Stimulated activated CD4-positive, alpha-beta T cell treated with anti-CD3 and anti-CD28 coated beads, TNF-alpha, amount 100 ng/mL, for 1 hour (primary cell): ENCODE results near the gene AFF2.

Experiments used
- DNase-seq, 3 donors: peaks; one replicate each; pipeline ENCODE4 v3.0.0-alpha.2; 2020; ENCODE audit warnings: low read depth in 3 of 3, low spot score in 1 of 3

Gene AFF2

DNA sequence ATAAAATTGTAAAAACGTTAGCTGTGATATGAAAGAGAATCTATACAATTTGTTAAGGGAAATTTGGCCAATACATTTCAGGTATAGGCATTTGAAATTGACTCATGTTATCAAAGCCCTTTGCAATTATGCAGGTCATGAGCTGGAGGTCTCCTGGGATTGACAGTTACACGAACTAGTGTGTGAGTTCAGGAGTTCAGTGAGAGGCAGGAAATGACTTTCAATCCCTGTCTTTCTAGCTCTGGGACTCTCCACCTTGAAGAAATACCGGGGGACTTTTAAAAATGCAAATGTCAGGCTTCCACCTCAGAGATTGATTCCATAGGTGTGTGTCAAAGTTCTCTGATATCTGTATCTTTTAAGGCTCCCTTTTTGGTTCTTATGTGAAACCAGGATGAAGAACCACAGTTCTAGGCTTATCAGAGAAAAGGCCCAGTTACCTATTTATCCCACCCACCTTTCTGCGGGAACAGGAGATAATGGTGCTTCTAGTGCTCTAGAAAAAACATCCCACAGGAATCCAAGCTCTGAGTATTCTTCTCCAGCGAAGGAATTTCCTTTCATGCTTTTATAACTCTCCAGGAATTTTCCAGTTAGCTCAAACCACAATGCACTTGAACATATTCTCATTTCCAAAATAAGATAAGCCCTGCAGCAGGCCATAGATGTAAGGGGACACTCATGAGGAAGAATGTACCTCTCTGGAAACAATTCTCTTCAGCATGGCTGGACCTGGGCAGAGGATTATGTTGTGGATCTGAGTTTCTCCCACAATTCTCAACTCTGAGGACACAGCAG, 503.6 kb downstream of the AFF2 start:
- no peak for DNase-seq

GRCh38 chrX:149004936-149005335, 504.5 kb downstream of the AFF2 start:
- no peak for DNase-seq

DNA sequence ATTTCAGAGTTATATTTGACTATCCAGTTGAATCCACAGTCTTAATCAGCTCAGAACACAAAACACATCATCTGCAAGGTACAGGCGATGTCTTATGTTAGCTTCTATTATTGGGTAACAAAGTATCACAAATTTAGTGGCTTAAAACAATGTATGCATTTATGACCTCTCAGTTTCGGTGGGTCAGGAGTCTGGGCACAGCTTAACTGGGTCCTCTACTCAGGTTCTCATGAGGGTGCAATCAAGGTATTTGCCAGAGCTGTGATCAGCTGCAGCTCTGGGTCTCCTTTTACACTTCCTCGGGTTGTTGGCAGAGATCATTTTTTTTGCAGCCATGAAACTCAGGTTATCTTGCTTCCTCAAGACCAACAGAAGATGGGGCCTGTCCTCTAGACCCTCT, 505.8 kb downstream of the AFF2 start:
- no peak for DNase-seq

GRCh38 chrX:149007423-149007822, 507.0 kb downstream of the AFF2 start:
- no peak for DNase-seq

GRCh38 chrX:149010013-149010852, 509.8 kb downstream of the AFF2 start:
- DNase-seq = no peak

DNA sequence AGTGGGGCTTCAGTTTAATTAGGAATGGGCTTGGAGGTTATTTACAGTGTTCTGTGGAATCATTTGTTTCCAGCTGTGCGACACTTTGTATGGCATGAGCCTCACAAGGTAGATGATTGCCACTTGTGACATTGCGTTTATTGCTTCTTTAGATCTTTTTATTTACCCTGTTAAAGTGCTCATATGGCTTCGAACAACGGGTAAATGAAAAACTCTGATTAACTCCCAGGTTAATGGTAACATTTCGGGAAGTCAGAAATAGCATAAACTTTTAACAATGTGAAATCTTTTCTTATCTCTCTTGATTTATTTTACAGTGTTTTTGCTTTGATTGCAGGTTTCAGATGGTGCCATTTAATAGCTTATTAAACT, 510.4 kb downstream of the AFF2 start:
- no peak for DNase-seq

GRCh38 chrX:149013081-149013480, 512.7 kb downstream of the AFF2 start:
- DNase-seq = no peak

- no peak for DNase-seq
Measured at GRCh38 chrX:149021159-149021558, 520.7 kb downstream of the AFF2 start.

DNA sequence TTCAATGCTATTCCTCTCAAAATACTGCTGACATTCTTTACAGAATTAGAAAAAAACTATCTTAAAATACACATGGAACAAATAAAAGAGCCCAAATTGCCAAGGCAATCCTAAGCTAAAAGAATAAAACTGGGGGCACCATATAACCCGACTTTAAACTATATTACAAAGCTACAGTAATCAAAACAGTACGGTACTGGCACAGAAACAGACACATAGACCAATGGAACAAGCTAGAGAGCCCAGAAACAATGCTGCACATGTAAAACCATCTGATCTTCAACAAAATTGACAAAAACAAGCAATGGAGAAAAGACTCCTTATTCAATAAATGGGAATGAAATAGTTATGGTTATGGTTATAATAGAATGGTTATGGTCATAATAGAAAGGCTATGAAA, 522.1 kb downstream of the AFF2 start:
- no peak for DNase-seq

DNA sequence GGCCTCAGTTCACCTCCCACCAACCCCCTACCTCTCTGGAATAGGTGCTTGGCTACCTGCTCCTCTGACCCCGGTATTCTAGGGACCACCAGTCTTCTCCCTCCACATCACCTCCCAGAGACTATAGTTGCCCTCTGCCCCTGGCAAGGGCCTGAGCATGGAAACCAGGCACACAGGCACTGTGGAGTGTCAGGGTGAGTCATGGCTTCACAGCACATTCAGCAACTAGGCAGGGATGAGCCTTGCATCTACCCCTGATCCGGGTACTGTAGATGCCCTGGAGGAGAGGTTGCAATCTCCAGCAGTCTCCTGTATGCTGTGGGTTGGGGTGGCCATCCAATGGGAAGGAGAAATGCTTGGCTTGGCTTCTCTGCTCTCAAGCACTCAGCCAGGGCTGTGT, 532.0 kb downstream of the AFF2 start:
- no peak for DNase-seq

- DNase-seq = no peak
Measured at GRCh38 chrX:149036086-149036485, 535.7 kb downstream of the AFF2 start.

DNA sequence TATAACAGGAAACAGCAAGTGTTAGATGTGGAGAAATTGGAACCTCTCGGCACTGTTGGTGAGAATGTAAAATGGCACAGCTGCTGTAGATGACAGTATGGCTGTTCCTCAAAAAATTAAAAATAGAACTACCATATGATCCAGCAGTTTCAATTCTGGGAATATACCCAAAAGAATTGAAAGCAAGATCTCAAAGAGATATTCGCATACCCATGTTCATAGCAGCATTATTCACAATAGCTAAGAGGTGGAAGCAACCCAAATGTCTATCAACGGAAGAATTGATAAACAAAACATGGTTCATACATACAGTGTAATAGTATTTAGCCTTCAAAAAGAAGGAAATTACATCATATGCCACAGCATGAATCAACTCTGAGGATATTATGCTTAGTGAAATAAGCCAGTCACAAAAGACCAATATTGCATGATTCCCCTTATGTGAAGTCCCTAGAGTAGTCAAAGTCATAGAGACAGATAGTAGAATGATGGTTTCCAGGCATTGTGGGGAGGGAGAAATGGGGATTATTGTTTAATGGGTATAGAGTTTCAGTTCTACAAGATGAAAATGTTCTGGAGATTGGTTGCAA, 537.0 kb downstream of the AFF2 start:
- no peak for DNase-seq

DNA sequence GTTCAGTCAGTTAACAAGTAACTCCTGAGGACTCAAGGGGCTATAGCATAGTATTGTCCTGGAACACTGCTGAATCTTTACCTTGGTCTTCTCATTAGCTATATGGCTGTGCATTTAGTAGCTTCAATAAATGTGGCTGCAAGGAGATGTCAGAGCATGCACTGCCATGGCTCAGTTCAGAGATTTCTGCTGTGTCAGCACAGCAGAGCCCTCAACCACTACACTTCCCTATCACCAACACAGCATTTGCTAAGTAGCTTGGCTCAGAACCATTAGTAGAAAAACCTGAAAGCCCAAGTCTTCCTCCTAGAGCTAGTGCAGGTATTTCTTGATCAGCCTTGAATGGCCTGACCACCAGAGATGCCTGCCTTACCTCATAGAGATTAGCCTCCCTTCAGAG, 538.6 kb downstream of the AFF2 start:
- DNase-seq = no peak

DNA sequence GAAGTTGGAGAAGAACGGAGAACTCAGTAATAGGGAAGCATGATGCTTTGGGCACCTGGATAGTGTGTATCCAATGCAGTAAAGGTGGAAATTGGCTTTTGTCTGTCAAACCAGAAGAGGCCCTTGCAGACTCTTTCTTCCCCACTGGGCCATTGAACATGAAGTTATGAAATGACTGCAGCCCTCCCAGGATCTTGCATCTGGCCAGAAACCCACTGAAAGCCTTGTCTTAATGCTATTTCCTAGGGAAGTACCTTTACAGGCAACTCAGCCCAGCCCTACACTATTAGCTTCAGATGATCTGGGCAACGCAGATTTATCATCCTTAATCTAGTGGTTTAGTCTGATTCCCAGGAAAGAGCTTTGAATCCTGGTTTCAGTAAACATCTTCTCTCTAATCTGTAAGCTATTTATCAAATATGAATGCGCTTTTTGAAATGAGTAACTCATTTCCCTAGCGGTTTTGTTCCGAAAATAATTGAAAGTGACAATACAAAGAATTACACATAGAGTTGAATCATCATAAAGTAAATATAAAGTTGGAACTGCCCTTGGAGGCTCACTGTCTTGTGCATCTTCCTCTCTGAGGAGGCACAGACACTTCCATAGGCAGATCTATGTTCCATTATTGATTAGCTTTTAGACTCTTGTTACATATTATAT, 540.6 kb downstream of the AFF2 start:
- DNase-seq = no peak

DNA sequence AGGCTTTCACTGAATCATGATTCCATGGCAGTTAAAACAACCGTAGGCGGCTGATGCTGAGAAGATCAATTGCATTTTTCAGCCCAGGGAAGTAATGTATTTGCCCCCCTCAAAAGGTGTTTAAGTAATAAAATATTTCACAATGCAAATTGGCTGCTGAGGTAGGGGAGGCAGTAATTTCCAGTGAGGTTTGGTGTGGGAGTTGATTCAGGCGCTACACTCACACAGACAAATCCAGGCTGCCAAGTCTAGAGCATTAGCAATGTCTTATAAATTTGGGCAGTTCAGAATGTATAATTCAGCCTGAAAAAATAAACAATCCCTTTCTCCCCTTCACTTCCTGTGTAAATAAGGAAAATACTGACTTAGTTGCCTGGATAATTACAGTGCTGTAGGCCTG, 543.0 kb downstream of the AFF2 start:
- DNase-seq = no peak

DNA sequence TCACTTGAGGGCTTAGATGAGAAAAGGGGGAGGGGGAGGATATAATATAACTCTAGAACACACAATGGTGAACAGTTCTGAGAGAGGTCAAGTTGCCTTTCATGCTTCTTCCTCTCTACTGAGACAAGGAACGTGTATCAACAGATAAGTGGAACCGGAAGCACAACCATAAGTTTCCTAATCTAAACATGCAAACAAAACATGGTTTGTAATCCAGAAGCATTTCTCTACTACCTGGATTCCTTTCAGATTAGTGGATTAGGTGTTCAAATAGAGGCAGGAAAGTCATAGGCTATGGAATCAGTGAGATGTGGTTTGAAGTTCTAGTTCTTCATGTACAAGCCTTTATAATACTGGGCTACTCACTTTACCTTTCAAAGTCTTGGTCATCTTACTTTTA, 544.1 kb downstream of the AFF2 start:
- no peak for DNase-seq

- no peak for DNase-seq
Measured at GRCh38 chrX:149045645-149046210, 545.3 kb downstream of the AFF2 start.
